HG03196 (cell line): Measurements from ENCODE around the gene CYP2B6.
"Not testable (repeated sequence)": the region's sequence is repeated elsewhere in the genome, so short reads cannot be mapped to it uniquely, and the experiment has no call there.

Experiments used
- ATAC-seq: cut with Tn5 transposase; IDR thresholded peaks from one replicate; pipeline ENCODE4 v1.9.1; 2021; ENCODE audit not compliant: unreplicated experiment

CYP2B6 gene

GRCh38 chr19:40990972-40991381, at the start of gene CYP2B6:
Gene CYP2B6, plus strand, starts transcription at chr19:40991282. Its CDS starts 24 bp downstream, at chr19:40991306.
- ATAC-seq, result no peak

DNA sequence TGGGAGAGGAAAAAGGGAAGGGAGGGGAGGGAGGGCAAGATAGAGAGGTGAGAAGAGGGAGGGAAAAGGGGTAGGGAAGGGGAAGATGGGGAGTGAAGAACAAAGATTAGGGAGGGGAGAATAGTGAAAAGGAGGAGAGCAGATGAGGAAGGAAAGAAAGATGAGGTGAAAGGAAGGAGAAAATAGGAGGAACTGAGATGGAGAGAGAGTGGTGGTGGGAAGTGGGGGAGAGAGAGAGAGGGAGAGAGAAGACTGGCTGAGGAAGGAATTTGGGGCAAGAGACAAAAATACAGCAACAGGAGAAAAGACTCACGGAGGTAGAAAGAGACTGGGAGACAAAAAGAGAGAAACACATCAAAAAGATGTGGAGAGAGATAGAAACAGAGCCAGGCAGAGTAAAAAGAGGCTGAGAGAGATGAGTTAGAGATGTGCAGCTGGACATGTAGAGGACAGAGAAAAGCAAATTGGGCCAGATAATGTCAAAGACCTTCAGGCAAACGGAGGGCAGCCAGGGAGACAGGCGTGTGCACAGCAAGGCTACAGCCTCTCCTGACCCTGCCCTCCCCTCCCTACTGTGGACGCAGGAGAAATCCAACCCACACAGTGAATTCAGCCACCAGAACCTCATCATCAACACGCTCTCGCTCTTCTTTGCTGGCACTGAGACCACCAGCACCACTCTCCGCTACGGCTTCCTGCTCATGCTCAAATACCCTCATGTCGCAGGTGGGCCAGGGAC, 49.4 kb upstream of the CYP2B6 start:
- no peak for ATAC-seq

- no peak for ATAC-seq
These were observed 45.4 kb upstream of the CYP2B6 start for GRCh38 chr19:40945645-40946044.

DNA sequence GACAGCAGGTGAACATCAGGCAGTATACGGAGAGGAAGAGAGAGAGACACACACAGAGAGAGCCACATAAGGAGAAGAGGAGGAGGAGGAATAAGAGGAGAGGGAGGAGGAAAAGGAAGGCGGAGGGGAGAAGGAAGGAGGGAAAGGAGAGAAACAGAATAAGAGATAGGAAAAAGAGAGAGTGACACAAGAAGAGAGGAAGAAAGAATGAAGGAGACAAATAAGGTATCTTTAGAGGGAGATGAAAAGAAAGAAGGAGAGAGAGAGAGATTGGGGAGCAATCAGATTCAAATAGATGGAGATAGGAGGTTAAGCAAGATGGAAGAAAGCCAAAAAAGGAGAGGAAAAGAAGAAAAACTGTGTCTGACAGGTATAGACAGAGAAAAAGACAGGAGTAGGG, 44.0 kb upstream of the CYP2B6 start:
- no peak for ATAC-seq

GRCh38 chr19:40947573-40947972, 43.5 kb upstream of the CYP2B6 start:
- ATAC-seq, result no peak

GRCh38 chr19:40948580-40949299, 42.3 kb upstream of the CYP2B6 start:
- no peak for ATAC-seq

- ATAC-seq, result no peak
These were observed 36.5 kb upstream of the CYP2B6 start for GRCh38 chr19:40954573-40954972.

- no peak for ATAC-seq
These were observed 31.7 kb upstream of the CYP2B6 start for GRCh38 chr19:40959338-40959737.

DNA sequence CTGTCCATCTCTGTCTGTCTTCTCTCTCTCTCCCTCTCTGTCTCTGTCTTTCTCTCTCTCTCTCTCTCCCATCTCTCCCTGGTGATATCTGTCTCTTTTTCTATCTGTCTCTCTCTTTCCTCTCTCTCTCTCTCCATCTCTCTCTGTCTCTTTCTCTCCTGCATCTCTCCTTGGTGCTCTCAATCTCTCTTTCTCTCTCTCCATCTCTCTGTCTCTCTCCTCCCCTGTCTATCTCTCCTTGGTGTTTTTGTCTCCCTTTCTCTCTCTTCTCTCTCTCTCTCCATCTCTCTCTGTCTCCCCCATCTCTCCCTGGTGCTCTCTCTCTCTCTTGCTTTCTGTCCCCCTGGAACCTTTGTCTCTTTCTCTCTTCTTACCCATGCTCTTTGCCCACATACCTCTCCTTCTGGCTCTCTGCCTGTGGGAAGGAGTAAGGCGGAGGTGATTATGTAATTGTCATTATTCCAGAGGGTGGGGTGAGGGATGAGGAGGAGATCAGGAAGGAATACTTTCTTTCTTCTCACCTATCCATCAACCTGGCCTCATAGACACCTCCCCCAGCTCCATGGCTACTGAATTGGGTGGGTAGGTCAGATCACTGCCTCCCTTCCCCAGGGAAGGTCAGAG, 30.9 kb upstream of the CYP2B6 start:
- ATAC-seq, result no peak

- no peak for ATAC-seq
These were observed 30.3 kb upstream of the CYP2B6 start for GRCh38 chr19:40960780-40961179.

DNA sequence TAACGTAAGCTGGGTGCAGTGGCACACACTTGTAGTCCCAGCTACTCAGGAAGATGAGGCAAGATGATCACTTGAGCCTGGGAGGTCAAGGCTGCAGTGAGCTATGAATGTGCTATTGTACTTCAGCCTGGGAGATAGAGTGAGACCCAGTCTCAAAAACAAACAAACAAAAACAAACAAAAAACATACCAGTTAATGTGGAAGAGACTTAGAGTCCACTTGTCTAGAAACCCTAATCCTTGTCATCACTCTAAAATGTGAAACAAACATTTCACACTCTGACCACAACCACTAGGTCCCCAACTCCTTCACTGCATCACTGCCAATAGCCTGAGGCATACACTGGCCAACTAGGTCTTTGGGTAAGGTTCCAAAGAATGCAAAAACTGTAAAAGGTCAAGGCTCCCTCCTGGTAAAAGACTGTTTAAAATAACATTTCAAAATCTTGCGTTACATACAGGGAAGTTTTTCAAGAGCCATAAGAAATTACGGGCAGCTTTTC, 28.6 kb upstream of the CYP2B6 start:
- ATAC-seq, result no peak

GRCh38 chr19:40964361-40964760, 26.7 kb upstream of the CYP2B6 start:
- ATAC-seq, result not testable (repeated sequence)

DNA sequence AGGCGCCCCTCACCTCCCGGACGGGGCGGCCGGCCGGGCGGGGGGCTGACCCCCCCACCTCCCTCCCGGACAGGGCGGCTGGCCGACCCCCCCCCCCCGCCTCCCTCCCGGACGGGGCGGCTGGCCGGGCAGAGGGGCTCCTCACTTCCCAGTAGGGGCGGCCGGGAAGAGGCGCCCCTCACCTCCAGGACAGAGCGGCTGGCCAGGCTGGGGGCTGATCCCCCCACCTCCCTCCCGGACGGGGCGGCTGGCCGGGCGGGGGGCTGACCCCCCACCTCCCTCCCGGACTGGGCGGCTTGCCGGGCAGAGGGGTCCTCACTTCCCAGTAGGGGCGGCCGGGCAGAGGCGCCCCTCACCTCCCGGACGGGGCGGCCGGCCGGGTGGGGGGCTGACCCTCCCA, 25.7 kb upstream of the CYP2B6 start:
- not testable (repeated sequence) for ATAC-seq

- not testable (repeated sequence) for ATAC-seq
These were observed 24.5 kb upstream of the CYP2B6 start for GRCh38 chr19:40966591-40966990.

GRCh38 chr19:40968065-40968464, 23.0 kb upstream of the CYP2B6 start:
- ATAC-seq, result not testable (repeated sequence)

DNA sequence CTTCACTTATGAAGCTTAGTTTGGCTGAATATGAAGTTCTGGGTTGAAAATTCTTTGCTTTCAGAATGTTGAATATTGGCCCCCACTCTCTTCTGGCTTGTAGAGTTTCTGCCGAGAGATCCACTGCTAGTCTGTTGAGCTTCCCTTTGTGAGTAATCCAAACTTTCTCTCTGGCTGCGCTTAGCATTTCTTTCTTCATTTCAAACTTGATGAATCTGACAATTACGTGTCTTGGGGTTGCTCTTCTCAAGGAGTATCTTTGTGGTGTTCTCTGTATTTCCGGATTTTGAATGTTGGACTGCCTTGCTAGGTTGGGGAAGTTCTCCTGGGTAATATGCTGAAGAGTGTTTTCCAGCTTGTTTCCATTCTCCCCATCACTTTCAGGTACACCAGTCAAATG, 21.4 kb upstream of the CYP2B6 start:
- not testable (repeated sequence) for ATAC-seq

- not testable (repeated sequence) for ATAC-seq
These were observed 20.4 kb upstream of the CYP2B6 start for GRCh38 chr19:40970396-40971345.

GRCh38 chr19:40974633-40975037, 16.4 kb upstream of the CYP2B6 start:
- ATAC-seq, result no peak

DNA sequence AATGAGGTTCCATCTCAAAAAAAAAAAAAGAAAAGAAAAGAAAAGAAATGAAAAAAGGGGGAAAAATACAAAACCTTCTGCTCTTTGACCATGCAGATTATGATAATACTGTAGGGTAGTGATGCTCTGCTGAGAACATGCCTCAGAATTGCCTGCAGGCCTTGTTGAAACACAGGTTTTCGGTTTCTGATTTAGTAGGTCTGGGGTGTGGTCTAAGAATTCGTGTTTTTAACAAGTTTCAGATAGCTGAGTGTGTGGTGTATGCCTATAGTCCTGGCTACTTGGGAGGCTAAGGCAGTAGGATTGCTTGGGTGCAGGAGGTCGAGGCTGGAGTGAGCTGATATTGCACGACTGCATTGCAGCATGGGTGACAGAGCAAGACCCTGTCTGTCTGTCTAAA, 14.9 kb upstream of the CYP2B6 start:
- no peak for ATAC-seq

DNA sequence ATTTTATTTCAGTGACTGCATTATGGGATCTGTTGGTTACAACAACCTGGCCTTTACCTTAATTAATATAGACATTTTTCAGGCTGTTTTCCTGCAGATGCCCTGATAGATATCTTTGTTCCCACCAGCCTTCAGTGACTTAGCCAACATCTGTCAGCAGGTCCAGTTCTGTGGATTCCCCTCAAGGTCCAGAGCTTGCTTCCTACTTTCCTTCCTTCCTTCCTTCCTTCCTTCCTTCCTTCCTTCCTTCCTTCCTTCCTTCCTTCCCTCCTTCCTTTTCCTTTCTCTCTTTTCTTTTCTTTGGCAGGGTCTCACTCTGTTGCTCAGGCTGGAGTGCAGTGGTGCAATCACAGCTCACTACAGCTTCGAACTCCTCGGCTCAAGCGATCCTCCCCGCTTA, 14.4 kb upstream of the CYP2B6 start:
- ATAC-seq, result no peak

GRCh38 chr19:40979759-40980158, 11.3 kb upstream of the CYP2B6 start:
- ATAC-seq, result not testable (repeated sequence)
